Loucy (cell line): ENCODE results near the gene TMEM200C.

Source experiments
- CTCF ChIP-seq: fragments of 200-600 bp; sonication (generic); conservative IDR thresholded peaks from 2 replicates; pipeline ENCODE4 v1.5.1; 2014; ENCODE audit warnings: mild to moderate bottlenecking, antibody characterized with exemption, low read length
- EZH2phosphoT487 ChIP-seq: fragments of 200-600 bp; IDR thresholded peaks from 2 replicates; pipeline ENCODE4 v1.6.1; 2018; ENCODE audit warnings: antibody characterized with exemption, mild to moderate bottlenecking, moderate library complexity, borderline replicate concordance

GRCh38 chr18:5909125-5909524 is 13.8 kb upstream of the TMEM200C start:
- TF ChIP-seq CTCF (no peak), EZH2phosphoT487 (no peak)
